SK-MEL-5 (cell line): ENCODE results near the gene GORASP2. TPM values are rescaled to one million over a fixed set of nuclear protein-coding genes. Genes with fewer than 3 reads are reported as not detected.
"Not testable (repeated sequence)": the region's sequence is repeated elsewhere in the genome, so short reads cannot be mapped to it uniquely, and the experiment has no call there.

Experiments used
- DNase-seq: peaks from one replicate; pipeline ENCODE4 v3.0.0-alpha.2; 2016; ENCODE audit warnings: low read depth, low spot score
- in situ Hi-C: cut with HindIII; loops from 2 replicates; pipeline ENCODE4 v1.10.0; 2016; ENCODE audit warnings: low sequenced_read_pairs, high pct_unique_total_duplicates, low pct_unique_long_range_greater_than_20kb
- polyA plus RNA-seq, 2 experiments: library from polyadenylated mRNA; depleted of rRNA; stranded (reverse); fragments of >200 nt; gene quantifications; 2 replicates each; pipeline ENCODE4 v1.2.3, GENCODE V29; 2015
- total RNA-seq: library from RNA; depleted of rRNA; stranded (reverse); fragments of >200 nt; shearing (Covaris generic); gene quantifications from 2 replicates; pipeline ENCODE4 v1.2.3, GENCODE V29; 2014; rRNA removed

The GORASP2 gene
- 27.0 and 36.6 TPM in 2 replicates for total RNA-seq
- 71.2 and 85.3 TPM in 2 replicates for polyA plus RNA-seq (2015; cell fraction: cytosol; rRNA removed)
- 34.9 and 45.0 TPM in 2 replicates for polyA plus RNA-seq (2015; cell fraction: nucleus; rRNA removed)

DNA sequence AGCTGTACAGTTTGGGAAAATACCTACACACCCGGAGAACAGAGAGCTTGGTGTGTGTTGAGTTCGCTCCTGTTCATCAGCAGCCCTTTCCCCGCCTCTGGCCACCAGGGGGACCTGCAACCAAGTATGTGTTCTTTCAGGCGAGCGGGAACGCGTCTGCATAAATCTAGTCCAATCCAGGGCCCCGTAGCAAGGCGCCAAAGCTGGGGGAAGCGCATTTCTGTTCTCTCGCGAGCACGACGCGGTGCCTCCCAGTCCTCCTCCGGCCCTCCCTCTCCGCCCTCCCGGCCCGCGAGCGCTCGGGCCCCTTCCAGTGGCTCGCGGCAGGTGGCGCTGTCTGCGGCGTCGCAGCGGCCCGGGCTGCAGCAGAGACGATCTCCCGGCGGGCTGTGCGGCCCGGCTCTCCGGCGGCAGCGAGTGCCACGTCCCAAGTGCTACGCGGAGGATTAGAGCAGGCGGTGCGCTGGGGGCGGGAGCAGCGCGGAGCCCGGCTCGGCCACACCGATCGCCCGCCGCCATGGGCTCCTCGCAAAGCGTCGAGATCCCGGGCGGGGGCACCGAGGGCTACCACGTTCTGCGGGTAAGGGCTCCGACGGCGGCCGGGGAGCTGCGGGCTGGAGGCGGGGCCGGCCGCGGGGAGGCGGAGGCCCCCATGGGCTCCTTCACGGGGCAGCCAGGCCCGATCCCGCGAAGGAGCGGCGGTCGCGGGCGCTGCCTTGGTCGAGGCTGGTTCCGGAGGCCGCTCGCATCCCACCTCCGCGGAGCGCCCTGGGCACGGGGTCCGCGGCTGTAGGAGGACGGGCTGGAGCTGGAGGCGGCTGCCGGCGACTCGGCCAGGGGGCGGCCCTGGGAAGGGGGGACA is at the start of gene GORASP2:
GORASP2 (plus strand) TSS at position 430 of the 862 bp plus-strand sequence; CDS start at position 518, 88 bp downstream.
- in situ Hi-C loops = no loop called here
- peak; percentile 99 for DNase-seq

DNA sequence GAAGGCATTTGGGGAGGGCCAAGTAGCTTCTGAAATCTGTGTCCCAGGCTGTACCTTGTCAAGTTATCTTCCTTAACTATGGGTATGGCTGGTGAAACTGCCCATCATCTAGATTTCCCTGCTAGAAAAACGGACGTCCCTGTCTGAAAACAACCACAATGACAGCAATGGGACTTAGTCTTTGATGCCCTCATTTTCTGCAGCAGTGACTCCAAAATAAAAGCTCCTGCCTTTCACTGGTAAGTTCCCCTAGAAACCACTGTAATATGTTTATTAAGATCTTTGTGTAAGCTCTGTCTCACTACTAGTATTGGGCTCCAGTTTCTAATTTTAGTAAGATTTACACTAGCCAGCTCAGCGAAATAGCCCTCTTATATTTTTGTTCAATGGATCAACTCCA is 47.2 kb upstream of the GORASP2 start:
- in situ Hi-C loops = no loop called here
- no peak for DNase-seq

DNA sequence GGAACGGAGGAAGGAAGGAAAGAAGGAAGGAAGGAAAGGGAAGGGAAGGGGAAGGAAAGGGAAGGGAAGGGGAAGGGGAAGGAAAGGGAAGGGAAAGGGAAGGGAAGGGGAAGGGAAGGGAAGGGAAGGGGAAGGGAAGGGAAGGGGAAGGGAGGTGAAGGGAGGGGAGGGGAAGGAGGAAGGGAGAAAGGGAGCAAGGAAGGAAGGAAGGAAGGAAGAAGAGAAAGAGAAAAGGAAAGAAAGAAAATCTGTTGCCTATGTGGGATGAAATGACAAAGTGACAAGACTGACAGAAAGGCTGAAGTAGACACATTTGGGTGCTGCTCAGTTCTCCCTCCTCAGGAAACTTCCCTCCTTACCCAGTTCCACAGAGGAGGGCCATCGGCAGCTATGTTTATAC is 46.3 kb upstream of the GORASP2 start:
- in situ Hi-C loops = no loop called here
- no peak for DNase-seq

DNA sequence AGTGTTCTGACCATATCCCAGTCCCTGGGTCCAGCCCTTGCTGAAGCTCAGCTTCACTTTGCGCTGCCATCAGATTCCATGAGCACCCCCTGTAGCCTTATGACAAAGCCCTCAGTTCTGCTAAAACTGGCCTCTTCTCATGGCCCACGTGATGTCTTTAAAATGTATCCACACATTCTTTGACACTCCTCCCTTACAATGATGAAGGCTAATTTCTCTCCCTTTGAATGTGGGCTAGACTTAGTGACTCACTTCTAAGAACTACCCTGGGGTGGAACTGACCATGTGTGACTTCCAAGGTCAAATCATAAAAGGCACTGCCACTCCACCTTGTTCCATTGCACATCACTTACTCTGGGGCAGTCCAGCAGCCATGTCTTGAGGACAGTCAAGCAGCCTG is 45.4 kb upstream of the GORASP2 start:
- DNase-seq = no peak
- in situ Hi-C loops = no loop called here

DNA sequence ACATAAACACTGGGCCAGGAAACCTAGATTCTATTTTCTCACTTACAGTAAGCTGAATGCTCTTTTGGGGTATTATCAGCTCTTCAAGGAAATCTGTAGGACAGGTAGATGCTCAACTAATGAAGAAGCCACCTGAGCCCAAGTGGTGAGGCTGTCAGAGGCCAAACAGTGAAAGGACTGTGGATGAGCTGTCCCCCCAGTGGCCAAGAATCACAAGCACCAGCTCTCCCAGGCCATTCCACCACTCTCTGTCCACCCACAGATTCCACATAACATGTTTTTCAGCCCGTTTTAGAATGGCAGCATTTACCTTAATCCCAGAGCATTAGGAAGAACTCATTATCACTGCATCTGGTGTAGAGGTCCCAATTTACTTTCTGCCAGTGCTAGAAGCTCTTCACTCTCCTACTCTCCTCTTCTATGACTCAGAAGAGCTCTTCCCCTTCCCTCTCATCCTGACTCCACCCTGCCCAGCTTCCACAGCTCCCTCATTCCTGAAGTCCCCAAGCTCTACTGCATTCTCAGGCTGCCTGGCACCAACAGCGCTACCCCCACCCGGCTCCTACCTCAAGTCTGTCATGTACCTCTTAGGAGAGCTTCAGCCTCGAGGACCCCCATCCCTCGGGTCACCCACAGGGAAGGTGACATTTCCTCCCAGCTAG is 43.8 kb upstream of the GORASP2 start:
- in situ Hi-C loops = no loop called here
- no peak for DNase-seq

DNA sequence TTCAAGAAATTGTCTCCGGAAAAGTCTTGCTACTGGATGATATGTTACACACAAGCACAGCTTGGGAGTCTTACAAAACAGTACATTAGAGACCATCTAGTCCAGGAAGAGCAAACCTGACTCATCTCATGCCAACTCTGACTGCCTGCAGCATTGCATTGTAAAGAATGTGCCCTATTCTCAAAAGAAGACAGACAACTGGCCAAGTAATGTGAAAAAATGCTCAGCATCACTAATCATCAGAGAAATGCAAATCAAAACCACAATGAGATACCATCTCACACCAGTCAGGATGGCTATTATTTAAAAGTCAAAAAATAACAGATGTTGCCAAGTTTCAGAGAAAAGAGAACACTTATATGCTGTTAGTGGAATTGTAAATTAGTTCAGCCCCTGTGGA is 42.7 kb upstream of the GORASP2 start:
- in situ Hi-C loops = no loop called here
- DNase-seq = peak; percentile 14

DNA sequence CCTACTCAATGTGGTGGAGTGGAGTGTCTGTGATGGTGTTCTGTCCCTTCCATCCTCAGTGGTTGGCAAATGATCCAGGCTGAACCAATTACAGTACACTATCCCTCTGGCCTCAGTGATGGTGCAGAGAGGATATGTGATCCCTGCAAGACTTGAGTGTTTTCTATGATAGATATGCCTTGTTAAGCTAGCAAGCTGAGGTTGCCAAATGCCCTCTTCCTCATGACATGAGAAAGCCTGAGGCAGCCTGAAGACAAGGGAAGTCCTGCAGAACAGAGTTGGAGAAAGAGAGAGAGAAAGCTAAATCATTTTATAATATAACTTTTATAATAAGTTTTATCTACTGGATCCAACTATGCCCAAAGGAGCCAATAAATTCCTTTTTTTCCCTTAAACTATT is 41.6 kb upstream of the GORASP2 start:
- DNase-seq = peak; percentile 39

DNA sequence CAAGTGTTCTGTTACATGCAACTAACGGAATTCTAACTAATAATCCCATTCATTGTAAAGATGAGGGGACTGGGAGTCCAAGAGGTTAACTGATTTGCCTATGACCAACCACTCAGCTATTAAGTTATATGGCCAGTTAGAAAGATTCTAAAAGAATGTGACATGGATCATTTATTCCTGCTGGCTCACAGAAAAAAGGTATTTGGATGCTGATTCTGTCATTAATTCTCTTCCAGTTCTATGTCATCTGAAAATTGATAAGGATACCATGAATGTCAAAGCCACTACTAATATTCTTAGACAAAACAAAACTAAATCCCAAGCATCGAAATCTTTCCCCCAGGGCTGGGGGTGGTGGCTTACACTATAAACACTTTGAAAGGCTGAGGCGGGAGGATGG is 41.2 kb upstream of the GORASP2 start:
- in situ Hi-C loops = no loop called here
- DNase-seq = no peak

More for the DNA sequence above, 41.6 kb upstream of the GORASP2 start:
- in situ Hi-C loops = no loop called here

DNA sequence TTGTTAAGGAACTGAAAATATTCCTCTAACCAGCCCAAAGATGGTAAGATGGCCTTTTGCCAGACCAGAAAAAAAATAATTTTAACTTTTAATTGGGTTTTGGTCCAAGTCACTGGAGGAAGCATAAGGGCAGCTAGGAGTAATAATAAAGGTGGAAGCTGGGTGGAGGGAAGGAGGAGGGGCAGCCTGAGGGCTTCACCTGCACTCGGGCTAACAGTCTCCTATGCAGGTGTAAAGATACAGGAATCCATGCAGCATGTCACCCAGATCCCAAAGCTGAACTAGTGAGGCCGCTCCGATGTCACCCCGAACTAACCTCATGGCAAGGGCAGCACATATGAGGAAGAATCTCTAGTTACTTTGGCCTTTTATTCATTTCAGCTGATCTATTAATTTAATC is 37.2 kb upstream of the GORASP2 start:
- in situ Hi-C loops = no loop called here
- no peak for DNase-seq

DNA sequence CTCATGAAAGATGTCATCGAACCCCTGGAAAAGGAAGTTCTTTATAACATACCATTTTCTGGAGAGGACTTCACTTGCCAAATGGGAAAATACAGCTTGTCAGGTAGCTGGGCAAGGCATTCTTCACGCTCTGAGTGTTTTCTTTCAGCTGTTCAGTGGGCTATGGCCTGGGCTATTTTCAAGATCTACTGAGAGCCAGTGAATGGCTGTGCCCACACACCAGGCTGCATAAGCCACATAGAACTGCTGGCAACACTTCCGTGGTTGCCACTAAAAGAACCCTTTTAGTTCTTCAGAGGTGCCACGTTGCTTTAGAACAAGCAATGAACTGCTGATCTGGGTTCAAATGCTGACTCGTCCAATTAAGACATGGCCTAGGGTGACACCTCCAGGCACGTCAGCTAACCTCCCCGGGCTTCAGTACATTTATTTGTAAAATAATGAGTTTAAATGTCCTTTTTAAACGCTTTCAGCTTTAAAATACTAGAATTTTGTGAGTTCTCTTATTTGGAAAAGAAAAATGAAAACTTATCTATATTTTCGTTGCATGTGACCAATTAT is 36.6 kb upstream of the GORASP2 start:
- in situ Hi-C loops = no loop called here
- DNase-seq = no peak

DNA sequence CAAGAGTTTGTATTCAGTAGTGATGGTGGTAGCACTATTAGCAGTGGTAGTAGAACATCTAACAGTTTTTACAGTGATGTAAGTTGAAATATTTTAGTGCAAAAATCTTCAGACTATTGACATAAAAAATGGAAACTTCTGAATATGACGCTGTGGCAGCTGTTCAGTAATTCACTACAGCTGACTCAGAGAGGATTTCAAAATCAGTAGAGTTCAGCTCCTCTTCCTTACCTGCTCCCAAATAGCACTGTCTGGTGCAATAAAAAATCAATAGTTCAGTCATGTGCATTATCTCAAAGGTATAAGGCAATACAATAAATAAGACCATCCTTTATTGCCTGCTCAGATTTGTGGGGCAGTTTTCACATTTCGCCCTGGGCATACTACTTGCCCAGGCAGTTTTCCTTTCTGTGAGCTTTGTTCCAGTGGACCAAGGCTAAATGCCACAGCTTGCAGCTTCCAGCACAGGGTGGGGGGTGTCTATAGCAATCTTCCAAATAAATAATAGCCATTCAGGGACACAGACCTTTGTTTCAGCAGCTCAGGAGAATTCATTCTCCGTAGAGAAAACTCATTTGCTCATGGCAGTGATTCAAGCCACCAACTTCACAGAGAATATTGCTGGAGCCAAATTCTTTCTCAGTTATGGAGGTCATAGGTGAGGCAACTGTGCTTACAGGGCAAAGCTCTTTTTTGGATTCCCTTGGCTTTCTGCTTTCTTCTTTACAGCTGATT is 33.9 kb upstream of the GORASP2 start:
- DNase-seq = no peak
- in situ Hi-C loops = no loop called here

DNA sequence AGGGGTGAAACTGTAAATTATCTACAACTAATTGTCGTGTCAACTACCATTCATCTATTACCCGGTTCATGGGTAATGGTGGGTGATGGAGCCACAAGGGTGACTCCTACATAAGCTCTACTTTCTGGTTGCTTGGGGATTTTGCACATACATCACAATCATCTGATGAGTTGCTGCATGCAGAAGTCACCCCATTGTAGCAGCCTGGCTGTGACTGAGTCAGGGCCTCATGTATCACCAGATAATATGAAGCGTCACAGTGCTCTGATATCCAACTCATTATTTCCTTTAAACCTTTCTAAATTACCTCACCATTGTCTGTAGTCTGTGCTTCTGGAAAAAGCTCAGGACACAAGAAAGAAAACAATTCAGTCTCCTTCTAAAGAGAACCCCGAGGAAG is 32.4 kb upstream of the GORASP2 start:
- in situ Hi-C loops = no loop called here
- DNase-seq = no peak

DNA sequence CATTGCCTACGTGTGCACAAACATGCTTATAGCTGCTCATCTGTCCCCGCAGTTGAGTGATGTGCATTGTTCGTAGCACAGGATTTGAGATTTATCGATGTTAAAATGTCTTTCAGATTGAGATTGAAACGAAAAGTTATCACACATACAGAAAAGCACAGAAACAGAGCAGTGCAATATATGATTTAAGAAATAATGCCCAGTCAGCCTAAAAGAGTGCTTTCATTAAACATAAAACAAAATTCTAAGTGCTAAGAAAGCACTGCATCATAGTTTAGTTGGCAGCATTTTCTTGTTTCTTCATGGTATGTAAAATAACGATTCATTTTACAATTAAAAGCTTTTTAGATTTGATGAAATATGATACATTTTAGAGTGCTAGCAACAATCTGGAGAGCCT is 31.9 kb upstream of the GORASP2 start:
- no peak for DNase-seq
- in situ Hi-C loops = no loop called here

DNA sequence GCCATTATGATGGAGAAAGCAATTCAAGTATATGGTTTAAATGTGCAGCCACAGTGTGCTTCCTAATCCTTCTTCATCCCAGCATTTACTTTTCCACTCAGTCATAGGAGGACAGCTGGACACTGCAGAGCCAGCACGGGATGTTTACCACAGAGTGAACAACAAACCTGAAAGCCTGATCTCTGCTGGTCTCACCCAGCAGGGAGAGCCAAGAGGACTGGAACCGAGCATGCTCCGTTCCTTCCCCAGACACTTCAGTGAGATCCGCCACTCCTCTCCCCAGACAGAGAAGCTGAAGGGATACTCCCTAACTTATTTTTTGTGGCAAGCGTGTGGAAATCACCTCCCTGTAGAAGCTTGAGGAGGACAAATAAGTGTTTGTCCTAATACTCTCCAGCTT is 23.2 kb upstream of the GORASP2 start:
- peak; percentile 38 for DNase-seq
- in situ Hi-C loops = no loop called here

DNA sequence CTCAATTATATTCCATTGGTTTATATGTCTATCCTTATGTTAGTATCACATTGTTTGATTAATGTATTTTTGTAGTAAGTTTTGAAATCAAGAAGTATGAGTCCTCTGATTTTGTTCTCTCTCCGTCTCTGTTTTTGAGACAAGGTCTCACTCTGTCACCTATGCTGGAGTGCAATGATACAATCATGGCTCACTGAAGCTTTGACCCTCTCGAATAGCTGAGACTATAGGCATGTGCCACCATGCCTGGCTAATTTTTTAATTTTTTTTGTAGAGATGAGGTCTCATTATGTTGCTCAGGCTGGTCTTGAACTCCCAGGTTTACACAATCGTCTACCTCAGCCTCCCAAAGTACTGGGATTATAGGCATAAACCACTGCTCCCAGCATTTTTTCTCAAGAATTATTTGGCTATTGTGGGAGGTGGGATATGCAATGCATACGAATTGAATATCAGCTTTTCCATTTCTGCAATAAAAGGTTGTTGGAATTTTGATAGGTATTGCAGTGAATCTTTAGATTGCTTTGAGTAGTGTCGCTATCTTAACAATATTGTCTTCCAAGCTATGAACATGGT is 17.7 kb upstream of the GORASP2 start:
- DNase-seq = no peak
- in situ Hi-C loops = no loop called here

DNA sequence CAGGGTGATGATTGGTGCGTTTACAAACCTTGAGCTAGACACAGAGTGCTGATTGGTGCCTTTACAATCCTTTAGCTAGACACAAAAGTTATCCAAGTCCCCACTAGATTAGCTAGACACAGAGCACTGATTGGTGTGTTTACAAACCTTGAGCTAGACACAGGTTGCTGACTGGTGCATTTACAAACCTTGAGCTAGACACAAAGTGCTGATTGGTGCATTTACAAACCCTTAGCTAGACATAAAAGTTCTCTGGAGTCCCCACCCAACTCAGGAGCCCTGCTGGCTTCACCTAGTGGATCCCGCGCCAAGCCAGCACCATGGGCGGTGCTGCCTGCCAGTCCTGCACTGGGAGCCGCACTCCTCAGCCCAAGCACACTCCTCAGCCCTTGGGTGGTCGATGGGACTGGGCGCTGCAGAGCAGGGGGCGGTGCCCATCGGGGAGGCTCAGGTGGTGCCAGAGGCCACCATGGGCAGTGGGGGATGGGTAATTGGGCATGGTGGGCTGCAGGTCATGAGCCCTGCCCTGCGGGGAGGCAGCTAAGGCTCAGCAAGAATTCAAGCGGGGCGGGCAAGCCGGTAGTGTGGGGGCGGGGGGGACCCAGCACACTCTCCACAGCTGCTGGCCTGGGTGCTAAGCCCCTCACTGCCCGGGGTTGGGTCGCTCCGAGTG is 13.9 kb upstream of the GORASP2 start:
- in situ Hi-C loops, DNase-seq: not testable (repeated sequence)
